IMR-90 (cell line): Measurements from ENCODE around the gene UTP4. TPM values are rescaled to one million over a fixed set of nuclear protein-coding genes. Genes with fewer than 3 reads are reported as not detected.
A peak's percentile ranks its signal among the peaks of the same experiment; 100 is the strongest.

ENCODE experiments used
- ATAC-seq: fragments of 200-7000 bp; cut with Tn5 transposase; 2 replicates; pipeline ENCODE4 v1.9.1; 2020; ENCODE audit warnings: low read depth, mild to moderate bottlenecking, moderate library complexity
- BruUV-seq: library from RNA; stranded (reverse); fragments of 400-500 nt; replicated peaks from 2 replicates; lab custom pipeline; 2021; lab: Mats Ljungman, UMichigan
- CTCF ChIA-PET: fragments of 300-600 bp; formaldehyde crosslinking; extraction: SDS; loops from one replicate; lab custom pipeline; 2021; ENCODE audit warnings: antibody characterized with exemption; lab: Yijun Ruan, JAX
- POLR2A ChIA-PET: fragments of 300-600 bp; sonication (Branson Sonifier 250); formaldehyde crosslinking; loops from one replicate; lab custom pipeline; 2022; ENCODE audit warnings: antibody characterized with exemption; ENCODE audit not compliant: unreplicated experiment; lab: Charles Lee
- DNase-seq: peaks from one replicate; pipeline ENCODE4 v3.0.0; 2013
- H2AFZ ChIP-seq: replicated peaks from 2 replicates; pipeline ENCODE3; 2013; ENCODE audit warnings: low read length, mild to moderate bottlenecking; ENCODE audit not compliant: poor library complexity
- H2AK5ac ChIP-seq: 2 replicates; pipeline ENCODE4 v1.6.1; 2013; ENCODE audit warnings: low read depth, low read length, inconsistent platforms
- H2AK9ac ChIP-seq: replicated peaks from 2 replicates; pipeline ENCODE3; 2013; ENCODE audit warnings: mild to moderate bottlenecking, low read depth, low read length, moderate library complexity; ENCODE audit not compliant: poor library complexity
- H2BK120ac ChIP-seq: 2 replicates; pipeline ENCODE4 v1.6.1; 2013; ENCODE audit warnings: low read depth, low read length, inconsistent platforms
- H2BK15ac ChIP-seq: 3 replicates; pipeline ENCODE4 v1.6.1; 2013; ENCODE audit warnings: low read depth, low read length, inconsistent platforms
- H2BK20ac ChIP-seq: 2 replicates; pipeline ENCODE4 v1.6.1; 2013; ENCODE audit warnings: low read depth, mild to moderate bottlenecking, inconsistent platforms, low read length, moderate library complexity
- H2BK5ac ChIP-seq: 2 replicates; pipeline ENCODE4 v1.6.1; 2013; ENCODE audit warnings: mild to moderate bottlenecking, low read depth, low read length, inconsistent platforms; ENCODE audit not compliant: poor library complexity, severe bottlenecking
- H3K14ac ChIP-seq: replicated peaks from 2 replicates; pipeline ENCODE4 v1.6.1; 2013; ENCODE audit warnings: low read depth, low read length, inconsistent platforms
- H3K18ac ChIP-seq: 2 replicates; pipeline ENCODE4 v1.6.1; 2013; ENCODE audit warnings: low read depth, low read length, control low read depth
- H3K23ac ChIP-seq: 2 replicates; pipeline ENCODE4 v1.6.1; 2013; ENCODE audit warnings: low read depth, low read length, inconsistent platforms
- H3K27ac ChIP-seq: 2 replicates; pipeline ENCODE4 v1.5.1; 2013; ENCODE audit warnings: mild to moderate bottlenecking, control low read depth, low read length; ENCODE audit not compliant: insufficient read depth
- H3K27me3 ChIP-seq: 2 replicates; pipeline ENCODE4 v1.6.1; 2013; ENCODE audit warnings: low read length; ENCODE audit not compliant: control insufficient read depth, insufficient read depth
- H3K36me3 ChIP-seq: 2 replicates; pipeline ENCODE4 v1.6.1; 2013; ENCODE audit warnings: low read length, mixed read lengths; ENCODE audit not compliant: control insufficient read depth, insufficient read depth
- H3K4ac ChIP-seq: 2 replicates; pipeline ENCODE4 v1.6.1; 2013; ENCODE audit warnings: low read depth, low read length, inconsistent platforms
- H3K4me1 ChIP-seq: 2 replicates; pipeline ENCODE4 v1.6.1; 2013; ENCODE audit warnings: low read length, mixed read lengths; ENCODE audit not compliant: control insufficient read depth, insufficient read depth
- H3K4me2 ChIP-seq: 2 replicates; pipeline ENCODE4 v1.6.1; 2013; ENCODE audit warnings: low read depth, mild to moderate bottlenecking, control low read depth, low read length, moderate library complexity
- H3K4me3 ChIP-seq: 2 replicates; pipeline ENCODE4 v1.5.1; 2013; ENCODE audit warnings: low read depth, mild to moderate bottlenecking, control low read depth, low read length, moderate library complexity; ENCODE audit not compliant: insufficient read depth
- H3K56ac ChIP-seq: 2 replicates; pipeline ENCODE4 v1.6.1; 2013; ENCODE audit warnings: low read length, inconsistent platforms; ENCODE audit not compliant: insufficient read depth; ENCODE audit errors: extremely low read depth
- H3K79me1 ChIP-seq, 2 experiments: 2 replicates each; pipeline ENCODE4 v1.6.1; 2013; ENCODE audit warnings: low read length in 2 of 2, inconsistent platforms in 1 of 2, low read depth in 1 of 2
- H3K9ac ChIP-seq: 2 replicates; pipeline ENCODE4 v1.6.1; 2013; ENCODE audit warnings: low read depth, low read length, control low read depth
- H3K9me1 ChIP-seq: 2 replicates; pipeline ENCODE4 v1.6.1; 2013; ENCODE audit warnings: low read length, inconsistent platforms; ENCODE audit not compliant: insufficient read depth
- H3K9me3 ChIP-seq: 2 replicates; pipeline ENCODE4 v1.6.1; 2013; ENCODE audit warnings: low read length; ENCODE audit not compliant: control insufficient read depth, insufficient read depth
- H4K20me1 ChIP-seq: 2 replicates; pipeline ENCODE4 v1.6.1; 2013; ENCODE audit warnings: low read length, inconsistent platforms; ENCODE audit not compliant: insufficient read depth
- H4K5ac ChIP-seq: 2 replicates; pipeline ENCODE4 v1.6.1; 2013; ENCODE audit warnings: mild to moderate bottlenecking, low read depth, low read length, control low read depth
- H4K8ac ChIP-seq, 2 experiments: 2 replicates each; pipeline ENCODE4 v1.6.1; 2013; ENCODE audit warnings: low read depth in 2 of 2, low read length in 2 of 2, control low read depth in 1 of 2, inconsistent platforms in 1 of 2
- H4K91ac ChIP-seq: 2 replicates; pipeline ENCODE4 v1.6.1; 2013; ENCODE audit warnings: low read depth, low read length, inconsistent platforms; ENCODE audit not compliant: insufficient read depth
- BHLHE40 ChIP-seq: fragments of 150-350 bp; IDR thresholded peaks from 2 replicates; pipeline ENCODE4 v1.6.1; 2016; ENCODE audit warnings: mild to moderate bottlenecking, low read depth, low read length
- CHD1 ChIP-seq: IDR thresholded peaks from 2 replicates; pipeline ENCODE4 v1.6.1; 2012; ENCODE audit warnings: low read depth, low read length, improper control_type of control experiment
- FOS ChIP-seq: fragments of 150-350 bp; IDR thresholded peaks from 2 replicates; pipeline ENCODE4 v1.6.1; 2016; ENCODE audit warnings: low read depth, low read length
- MAFK ChIP-seq: IDR thresholded peaks from 2 replicates; pipeline ENCODE4 v1.6.1; 2012; ENCODE audit warnings: low read depth, low read length, improper control_type of control experiment
- MAZ ChIP-seq: IDR thresholded peaks from 2 replicates; pipeline ENCODE4 v1.6.1; 2012; ENCODE audit warnings: low read depth, mild to moderate bottlenecking, low read length, improper control_type of control experiment, moderate library complexity, borderline replicate concordance
- MXI1 ChIP-seq: IDR thresholded peaks from 2 replicates; pipeline ENCODE4 v1.6.1; 2012; ENCODE audit warnings: low read depth, mild to moderate bottlenecking, low read length, moderate library complexity, borderline replicate concordance
- RFX5 ChIP-seq: IDR thresholded peaks from 2 replicates; pipeline ENCODE4 v1.8.0; 2012; ENCODE audit warnings: low read depth, mild to moderate bottlenecking, low read length, moderate library complexity
- whole genome bisulfite sequencing, 2 experiments: methylation state at CpG; one replicate each; pipeline versions ENCODE4 v1.1.5 to v1.1.7; 2013; ENCODE audit warnings: missing lambda C conversion rate in 2 of 2; ENCODE audit not compliant: insufficient read length in 1 of 2; ENCODE audit errors: extremely low coverage in 2 of 2; 5-methylcytosine and 5-hydroxymethylcytosine counted together
- dilution Hi-C: fragments of 300-500 bp; cut with HindIII; formaldehyde crosslinking; loops from one replicate; pipeline ENCODE4 v1.14.3; 2018; ENCODE audit warnings: low sequenced_read_pairs; ENCODE audit not compliant: unreplicated experiment
- in situ Hi-C: fragments of 300-500 bp; cut with MboI; formaldehyde crosslinking; loops from 3 replicates; pipeline ENCODE4 v1.14.3; 2019; ENCODE audit warnings: low sequenced_read_pairs, inconsistent platforms, mixed read lengths
- intact Hi-C: fragments of 100-400 bp; cut with micrococcal nuclease; formaldehyde crosslinking; loops from 2 replicates; pipeline ENCODE4 v1.10.0; 2022
- polyA plus RNA-seq, 3 experiments: library from polyadenylated mRNA; depleted of rRNA; stranded (reverse); fragments of >200 nt; gene quantifications; 2 replicates each; pipeline ENCODE4 v1.2.3, GENCODE V29; 2012; ENCODE audit warnings: low replicate concordance in 1 of 3
- total RNA-seq: library from RNA; depleted of rRNA; stranded (reverse); fragments of >200 nt; gene quantifications from 2 replicates; pipeline ENCODE4 v1.2.3, GENCODE V29; 2012
- TF ChIP-seq, protein P1 (sequence below): fragments of 150-350 bp; IDR thresholded peaks from 2 replicates; pipeline ENCODE4 v1.6.1; 2017; ENCODE audit warnings: mild to moderate bottlenecking, antibody characterized with exemption, low read length, low read depth
- TF ChIP-seq, protein P2 (sequence below): fragments of 150-350 bp; IDR thresholded peaks from 2 replicates; pipeline ENCODE4 v1.6.1; 2016; ENCODE audit warnings: low read depth, mild to moderate bottlenecking, low read length, moderate library complexity, borderline replicate concordance

UTP4 gene
- total and polyA plus RNA-seq, 2 of the 4 experiments (the other 2 are of a cell fraction) = 32.1 to 61.8 TPM

DNA sequence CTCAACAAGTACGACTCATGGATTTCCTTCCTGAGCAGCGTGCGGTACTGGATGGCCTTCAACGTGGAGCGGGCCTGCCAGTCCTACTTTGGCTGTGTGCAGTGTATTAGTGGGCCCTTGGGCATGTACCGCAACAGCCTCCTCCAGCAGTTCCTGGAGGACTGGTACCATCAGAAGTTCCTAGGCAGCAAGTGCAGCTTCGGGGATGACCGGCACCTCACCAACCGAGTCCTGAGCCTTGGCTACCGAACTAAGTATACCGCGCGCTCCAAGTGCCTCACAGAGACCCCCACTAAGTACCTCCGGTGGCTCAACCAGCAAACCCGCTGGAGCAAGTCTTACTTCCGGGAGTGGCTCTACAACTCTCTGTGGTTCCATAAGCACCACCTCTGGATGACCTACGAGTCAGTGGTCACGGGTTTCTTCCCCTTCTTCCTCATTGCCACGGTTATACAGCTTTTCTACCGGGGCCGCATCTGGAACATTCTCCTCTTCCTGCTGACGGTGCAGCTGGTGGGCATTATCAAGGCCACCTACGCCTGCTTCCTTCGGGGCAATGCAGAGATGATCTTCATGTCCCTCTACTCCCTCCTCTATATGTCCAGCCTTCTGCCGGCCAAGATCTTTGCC, 18.0 kb upstream of the UTP4 start:
- 98% methylated on average over 19 of the region's 25 CpGs; no CpG with 5 or more reads in 1 of the 2 experiments for WGBS, 2 experiments
- dilution Hi-C loops = no loop called here
- Histone ChIP-seq H3K4me3 (no peak overlapping the region), H3K27ac (no peak overlapping the region), H3K36me3 (peaks cover 50% of the 10 kb centered on the region), H2AK9ac (peak overlapping the region; percentile 33), H4K5ac (no peak overlapping the region), H3K18ac (no peak overlapping the region), H3K4me1 (no peaks in the 10 kb centered on the region), H2AFZ (no peak overlapping the region), H4K20me1 (peaks cover 23% of the 10 kb centered on the region), H3K14ac (no peak overlapping the region), H4K91ac (no peak overlapping the region), H2BK5ac (no peak overlapping the region), H3K9ac (no peak overlapping the region), H3K23ac (no peak overlapping the region), H2AK5ac (no peak overlapping the region), H3K79me1 (peaks cover 25 to 57% of the 10 kb centered on the region in 2 experiments), H3K9me3 (no peaks in the 10 kb centered on the region), H3K9me1 (peaks cover 11% of the 10 kb centered on the region), H3K27me3 (no peaks in the 10 kb centered on the region), H3K4me2 (no peak overlapping the region), H3K4ac (no peak overlapping the region), H2BK120ac (no peak overlapping the region), H3K56ac (no peak overlapping the region), H4K8ac (no peak overlapping the region), H2BK20ac (no peak overlapping the region), H2BK15ac (no peak overlapping the region)
- CTCF ChIA-PET = no interaction called here
- no TSS peak for BruUV-seq
- ATAC-seq = no peak
- in situ Hi-C loops = loop anchor here (10.0 kb wide), 2 partner anchors 140 to 410 kb away; no protein-coding TSS in a partner anchor
- POLR2A ChIA-PET = no interaction called here
- TF ChIP-seq BHLHE40 = no peak
- TF ChIP-seq RFX5 = no peak
- no peak for TF ChIP-seq MAFK
- no peak for TF ChIP-seq FOS
- no peak for TF ChIP-seq MAZ
- TF ChIP-seq MXI1 = no peak
- TF ChIP-seq, protein P1, sequence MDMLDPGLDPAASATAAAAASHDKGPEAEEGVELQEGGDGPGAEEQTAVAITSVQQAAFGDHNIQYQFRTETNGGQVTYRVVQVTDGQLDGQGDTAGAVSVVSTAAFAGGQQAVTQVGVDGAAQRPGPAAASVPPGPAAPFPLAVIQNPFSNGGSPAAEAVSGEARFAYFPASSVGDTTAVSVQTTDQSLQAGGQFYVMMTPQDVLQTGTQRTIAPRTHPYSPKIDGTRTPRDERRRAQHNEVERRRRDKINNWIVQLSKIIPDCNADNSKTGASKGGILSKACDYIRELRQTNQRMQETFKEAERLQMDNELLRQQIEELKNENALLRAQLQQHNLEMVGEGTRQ = no peak
- TF ChIP-seq CHD1 = no peak
- TF ChIP-seq, protein P2, sequence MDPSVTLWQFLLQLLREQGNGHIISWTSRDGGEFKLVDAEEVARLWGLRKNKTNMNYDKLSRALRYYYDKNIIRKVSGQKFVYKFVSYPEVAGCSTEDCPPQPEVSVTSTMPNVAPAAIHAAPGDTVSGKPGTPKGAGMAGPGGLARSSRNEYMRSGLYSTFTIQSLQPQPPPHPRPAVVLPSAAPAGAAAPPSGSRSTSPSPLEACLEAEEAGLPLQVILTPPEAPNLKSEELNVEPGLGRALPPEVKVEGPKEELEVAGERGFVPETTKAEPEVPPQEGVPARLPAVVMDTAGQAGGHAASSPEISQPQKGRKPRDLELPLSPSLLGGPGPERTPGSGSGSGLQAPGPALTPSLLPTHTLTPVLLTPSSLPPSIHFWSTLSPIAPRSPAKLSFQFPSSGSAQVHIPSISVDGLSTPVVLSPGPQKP = no peak
- intact Hi-C loops = no loop called here
- DNase-seq = no peak
